Fibroblast of villous mesenchyme (primary cell): Measurements from ENCODE around the gene TBX4. TPM values are rescaled to one million over a fixed set of nuclear protein-coding genes. Genes with fewer than 3 reads are reported as not detected.
A peak's percentile ranks its signal among the peaks of the same experiment; 100 is the strongest.

Experiments used
- DNase-seq: peaks from one replicate; pipeline ENCODE4 v3.0.0-alpha.2; 2010; ENCODE audit warnings: low read depth
- H3K4me3 ChIP-seq: 2 replicates; pipeline ENCODE4 v1.5.1; 2011; ENCODE audit warnings: low read depth, mild to moderate bottlenecking, low read length
- CTCF ChIP-seq: IDR thresholded peaks from 2 replicates; pipeline ENCODE4 v1.5.1; 2012; ENCODE audit warnings: low read depth, mild to moderate bottlenecking, low read length; ENCODE audit not compliant: insufficient read depth
- total RNA-seq: library from RNA; depleted of rRNA; stranded (reverse); fragments of >200 nt; gene quantifications from 2 replicates; pipeline ENCODE4 v1.2.3, GENCODE V29; 2012

The TBX4 gene
- total RNA-seq, 1 donor, result not detected

GRCh38 chr17:61498042-61498994, 46.1 kb downstream of the TBX4 start:
- TF ChIP-seq CTCF, result no peak
- no peak for DNase-seq

GRCh38 chr17:61499632-61500031, 47.4 kb downstream of the TBX4 start:
- TF ChIP-seq CTCF, result no peak
- H3K4me3 ChIP-seq, result no peak overlapping the region
- DNase-seq, result no peak

More at GRCh38 chr17:61498042-61498994, 46.1 kb downstream of the TBX4 start:
- H3K4me3 ChIP-seq, result no peak overlapping the region

- no peak for TF ChIP-seq CTCF
- H3K4me3 ChIP-seq, result no peak overlapping the region
- no peak for DNase-seq
Measured at GRCh38 chr17:61500287-61500686, 48.1 kb downstream of the TBX4 start.

GRCh38 chr17:61502292-61502691, 50.1 kb downstream of the TBX4 start:
- TF ChIP-seq CTCF, result no peak
- no peak for DNase-seq
- H3K4me3 ChIP-seq, result no peak overlapping the region

- no peak for DNase-seq
- no peak for TF ChIP-seq CTCF
- no peak overlapping the region for H3K4me3 ChIP-seq
Measured at GRCh38 chr17:61503961-61504360, 51.7 kb downstream of the TBX4 start.

- TF ChIP-seq CTCF, result no peak
- H3K4me3 ChIP-seq, result no peak overlapping the region
- peak; percentile 87 for DNase-seq
Measured at GRCh38 chr17:61504697-61505096, 52.5 kb downstream of the TBX4 start.
